AG04449 (cell line): ENCODE measurements around the gene TRIM40.

Source experiments
- CTCF ChIA-PET: fragments of 350-600 bp; formaldehyde crosslinking; extraction: SDS; loops from one replicate; lab custom pipeline; 2021; ENCODE audit warnings: antibody characterized with exemption; lab: Yijun Ruan, JAX
- POLR2A ChIA-PET: fragments of 400-600, 350-600 bp; formaldehyde crosslinking; extraction: SDS; loops from one replicate; lab custom pipeline; 2020; ENCODE audit warnings: antibody characterized with exemption, inconsistent platforms; lab: Yijun Ruan, JAX
- DNase-seq: peaks from one replicate; pipeline ENCODE4 v3.0.0-alpha.2; 2010; ENCODE audit warnings: low read depth, low spot score
- H3K4me3 ChIP-seq: 2 replicates; pipeline ENCODE4 v1.5.1; 2011; ENCODE audit warnings: low read depth, mild to moderate bottlenecking, control low read depth, low read length
- CTCF ChIP-seq: IDR thresholded peaks from one replicate; pipeline ENCODE4 v1.5.1; 2011; ENCODE audit warnings: mild to moderate bottlenecking, moderate library complexity, low read length, control low read depth, inconsistent platforms; ENCODE audit not compliant: insufficient read depth; ENCODE audit errors: missing control alignments

TRIM40 gene

GRCh38 chr6:30102414-30102969 is 33.4 kb upstream of the TRIM40 start:
- TF ChIP-seq CTCF = no peak

GRCh38 chr6:30102970-30103871 is 32.7 kb upstream of the TRIM40 start:
- POLR2A ChIA-PET = no interaction called here
- CTCF ChIA-PET = interaction anchor here (0.7 to 22.6 kb wide), 30 partner anchors 9 to 294 kb away, joined by 3 to 444 read pairs (median 5); partner anchors contain the start of genes TRIM31 and TRIM40
- H3K4me3 ChIP-seq = peak overlapping the region; percentile 56
- TF ChIP-seq CTCF = peak; percentile 86
- DNase-seq = peak; percentile 45

More at GRCh38 chr6:30102414-30102969, 33.4 kb upstream of the TRIM40 start:
- DNase-seq = no peak
- POLR2A ChIA-PET = interaction anchor here (1.1 kb wide), 1 partner anchor 11 kb away, joined by 4 read pairs; no protein-coding TSS in a partner anchor
- CTCF ChIA-PET = interaction anchor here (0.7 to 22.6 kb wide), 29 partner anchors 8 to 295 kb away, joined by 3 to 444 read pairs (median 6); partner anchors contain the start of genes POLR1H, PPP1R11 and TRIM40
- H3K4me3 ChIP-seq = peak overlapping the region; percentile 53

DNA sequence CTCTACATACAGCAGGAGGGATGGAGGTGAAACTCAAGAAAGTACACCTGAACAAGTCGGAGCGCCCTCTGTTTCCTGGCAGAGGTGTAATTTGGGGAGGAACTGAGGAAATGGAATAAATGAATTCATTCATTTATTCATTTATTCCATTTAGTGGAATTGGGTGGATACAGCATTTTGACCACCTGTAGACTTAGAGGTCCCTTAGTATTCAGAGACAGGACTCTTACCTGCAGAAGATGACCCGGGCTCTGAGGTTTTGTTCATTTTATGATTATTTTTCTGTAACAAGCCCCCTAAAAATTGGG is 32.1 kb upstream of the TRIM40 start:
- ChIA-PET CTCF (interaction anchor here (0.7 to 22.6 kb wide), 31 partner anchors 9 to 294 kb away, joined by 3 to 444 read pairs (median 5); partner anchors contain the start of genes POLR1H, TRIM31 and TRIM40), POLR2A (no interaction called here)
- no peak for TF ChIP-seq CTCF
- DNase-seq = no peak
- H3K4me3 ChIP-seq = peak overlapping the region; percentile 56

DNA sequence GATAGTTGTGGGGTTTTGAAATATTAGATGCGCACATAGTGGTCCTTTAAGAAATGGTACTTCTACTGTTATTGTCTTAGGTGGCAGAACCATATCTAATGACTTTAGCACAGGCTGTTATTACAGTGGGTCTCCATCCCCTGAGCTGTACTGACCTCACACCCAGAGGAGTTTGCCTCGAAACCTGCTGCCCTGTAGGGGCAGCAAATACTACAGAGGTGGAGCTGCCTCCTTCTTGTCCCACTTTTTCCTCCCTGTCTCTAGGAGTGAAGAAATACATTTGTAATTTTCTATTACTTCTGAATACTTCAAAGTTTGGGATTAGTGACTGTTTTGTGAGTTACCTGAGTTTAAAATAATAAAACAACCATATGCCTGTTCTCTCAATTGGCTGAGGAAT is 31.3 kb upstream of the TRIM40 start:
- ChIA-PET POLR2A (no interaction called here), CTCF (interaction anchor here (1.4 to 22.6 kb wide), 13 partner anchors 10 to 67 kb away, joined by 4 to 444 read pairs (median 12); partner anchors contain the start of genes POLR1H and TRIM40)
- H3K4me3 ChIP-seq = no peak overlapping the region
- no peak for TF ChIP-seq CTCF
- DNase-seq = no peak

- no peak for TF ChIP-seq CTCF
- ChIA-PET CTCF (interaction anchor here (0.9 to 22.6 kb wide), 3 partner anchors 9 to 457 kb away, joined by 3 to 444 read pairs (median 3); partner anchors contain the start of gene TRIM40), POLR2A (no interaction called here)
These were observed 24.6 kb upstream of the TRIM40 start for GRCh38 chr6:30111266-30111856.

More at GRCh38 chr6:30111266-30111856, 24.6 kb upstream of the TRIM40 start:
- no peak for DNase-seq
- no peak overlapping the region for H3K4me3 ChIP-seq
